DMS53 treated with DMSO at 0.1 percent for 48 hours (cell line): ENCODE data around the gene SLC37A1.

ENCODE experiments used
- DNase-seq: peaks from one replicate; lab custom pipeline; 2025; ENCODE audit not compliant: unreplicated experiment; lab: John Stamatoyannopoulos, UW

SLC37A1 gene

DNA sequence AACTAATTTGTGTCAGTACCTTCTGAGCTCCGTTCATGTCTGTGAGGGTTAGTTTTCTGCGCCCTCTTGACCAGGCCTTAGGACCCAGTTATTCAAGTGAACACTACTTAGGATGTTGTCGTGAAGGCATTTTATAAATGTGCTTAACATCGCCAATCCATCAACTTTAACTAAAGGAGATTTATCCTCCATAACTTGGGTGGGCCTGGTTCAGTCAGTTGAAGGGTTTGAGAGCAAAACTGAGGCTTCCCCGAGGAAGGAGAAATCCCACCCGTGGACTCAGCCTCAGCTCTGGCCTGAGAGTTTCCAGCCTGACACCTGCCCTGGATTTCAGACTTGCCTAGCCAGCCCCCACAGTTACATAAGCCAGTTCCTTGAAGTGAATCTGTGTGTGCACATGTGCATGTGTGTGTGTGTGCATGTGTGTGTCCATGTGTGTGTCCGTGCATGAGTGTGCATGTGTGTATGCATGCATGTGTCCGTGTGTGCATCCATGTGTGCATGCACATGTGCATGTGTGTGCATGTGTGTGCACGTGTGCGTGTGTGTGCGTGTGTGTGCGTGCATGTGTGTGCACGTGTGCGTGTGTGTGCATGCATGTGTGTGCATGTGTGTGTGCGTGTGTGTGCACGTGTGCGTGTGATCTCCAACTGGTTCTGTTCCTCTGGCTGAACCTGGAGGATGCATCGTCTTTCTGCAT is 77.7 kb downstream of the SLC37A1 start:
- DNase-seq = no peak

DNA sequence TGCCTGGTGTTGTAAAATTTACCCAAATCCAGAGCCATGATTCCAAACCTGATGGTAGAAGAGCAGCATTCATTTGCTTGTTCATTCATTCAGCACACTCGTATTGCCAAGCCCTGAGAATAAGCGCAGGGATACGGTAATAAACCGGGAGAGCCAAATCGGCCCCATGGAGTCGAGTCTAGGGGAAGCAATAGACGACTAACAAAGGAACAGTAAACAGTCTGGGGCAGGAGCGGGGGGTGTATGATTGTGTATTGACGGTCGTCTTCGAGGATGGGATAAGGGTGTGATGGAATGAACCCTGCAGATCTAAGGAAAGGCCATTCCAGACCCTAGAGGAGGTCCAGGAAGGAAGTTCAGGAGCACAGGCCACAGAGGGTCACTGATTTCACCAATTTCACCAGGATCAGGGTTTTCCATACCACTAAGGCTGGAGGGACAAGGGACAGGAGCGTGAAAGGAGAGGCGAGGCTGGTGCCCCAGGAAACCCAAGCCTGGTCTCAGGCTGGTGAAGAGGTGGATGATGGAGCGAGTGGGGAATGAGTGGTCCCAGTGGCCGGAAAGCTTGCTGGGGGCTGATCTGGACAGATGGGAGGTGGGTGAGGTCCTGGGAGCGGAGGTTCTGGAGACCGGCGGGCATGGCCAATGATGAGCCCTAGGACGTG is 78.6 kb downstream of the SLC37A1 start:
- DNase-seq = no peak

DNA sequence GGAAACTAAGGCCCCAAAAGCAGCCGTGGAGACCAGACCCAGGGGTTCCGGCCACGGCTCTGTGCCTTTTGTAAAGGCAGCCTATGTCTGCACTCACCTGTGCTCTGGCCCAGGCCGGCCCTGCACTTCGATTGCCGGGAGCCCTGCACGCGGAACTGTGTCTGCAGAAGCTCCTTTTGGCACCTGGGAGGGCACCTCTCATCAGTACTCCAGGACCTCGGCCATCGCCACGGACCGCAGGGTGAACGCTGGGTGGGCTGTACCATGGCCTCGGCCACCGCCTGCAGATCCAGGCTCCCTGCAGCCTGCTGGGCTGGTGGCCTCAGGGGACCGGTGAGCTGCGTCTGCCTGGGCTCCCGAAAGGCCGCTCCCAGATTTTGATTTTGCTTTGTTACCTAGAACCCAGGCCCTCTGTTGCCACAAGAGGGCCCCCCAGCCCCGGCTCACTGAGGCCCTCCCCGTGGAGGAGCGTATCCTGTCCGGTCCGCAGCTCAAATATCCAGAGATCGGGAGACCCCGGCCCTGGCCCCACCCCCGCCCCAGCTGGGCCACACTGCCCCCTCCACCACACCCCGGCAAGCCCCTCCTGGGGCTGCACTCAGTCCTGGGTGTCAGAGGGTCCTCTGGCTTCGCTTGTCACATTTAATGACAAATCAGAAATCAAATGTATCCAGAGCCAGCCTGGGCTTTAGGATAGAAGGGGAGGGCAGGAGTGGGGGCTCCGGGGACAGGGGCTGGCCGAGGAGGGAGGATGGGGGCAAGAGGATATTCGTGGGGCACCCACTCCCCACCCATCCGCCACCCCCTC is 79.6 kb downstream of the SLC37A1 start:
- DNase-seq = peak; percentile 17

DNA sequence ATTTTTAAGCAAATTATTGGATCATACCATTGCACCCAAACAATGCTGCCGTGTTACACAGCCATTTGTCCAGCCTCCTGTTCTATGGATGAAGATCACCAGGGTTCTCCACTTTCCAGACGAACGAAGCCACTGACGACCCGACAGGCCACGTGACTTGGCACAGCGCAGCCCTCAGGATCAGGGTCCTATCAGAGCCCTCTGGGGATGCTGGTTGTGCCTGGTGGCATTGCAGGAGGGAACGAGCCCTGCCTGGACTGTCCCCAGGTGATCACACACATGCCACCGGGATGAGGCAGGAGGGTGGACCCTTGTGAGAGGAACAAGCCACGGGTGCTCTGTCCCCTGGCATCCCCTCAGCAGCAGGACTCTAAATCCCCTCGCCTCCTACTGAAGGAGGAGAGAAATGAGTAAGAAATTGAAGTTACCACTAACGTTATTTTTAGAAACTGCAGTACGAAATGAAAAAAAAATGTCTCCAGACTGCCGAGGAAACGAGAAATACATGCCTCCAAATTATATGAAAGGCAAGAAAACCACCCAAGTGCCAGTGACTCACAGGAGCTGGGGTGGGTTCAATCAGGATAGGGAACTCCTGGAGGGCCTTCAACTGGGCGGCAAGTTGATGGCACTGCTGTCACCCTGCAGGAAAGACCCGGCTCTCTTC is 81.1 kb downstream of the SLC37A1 start:
- no peak for DNase-seq

DNA sequence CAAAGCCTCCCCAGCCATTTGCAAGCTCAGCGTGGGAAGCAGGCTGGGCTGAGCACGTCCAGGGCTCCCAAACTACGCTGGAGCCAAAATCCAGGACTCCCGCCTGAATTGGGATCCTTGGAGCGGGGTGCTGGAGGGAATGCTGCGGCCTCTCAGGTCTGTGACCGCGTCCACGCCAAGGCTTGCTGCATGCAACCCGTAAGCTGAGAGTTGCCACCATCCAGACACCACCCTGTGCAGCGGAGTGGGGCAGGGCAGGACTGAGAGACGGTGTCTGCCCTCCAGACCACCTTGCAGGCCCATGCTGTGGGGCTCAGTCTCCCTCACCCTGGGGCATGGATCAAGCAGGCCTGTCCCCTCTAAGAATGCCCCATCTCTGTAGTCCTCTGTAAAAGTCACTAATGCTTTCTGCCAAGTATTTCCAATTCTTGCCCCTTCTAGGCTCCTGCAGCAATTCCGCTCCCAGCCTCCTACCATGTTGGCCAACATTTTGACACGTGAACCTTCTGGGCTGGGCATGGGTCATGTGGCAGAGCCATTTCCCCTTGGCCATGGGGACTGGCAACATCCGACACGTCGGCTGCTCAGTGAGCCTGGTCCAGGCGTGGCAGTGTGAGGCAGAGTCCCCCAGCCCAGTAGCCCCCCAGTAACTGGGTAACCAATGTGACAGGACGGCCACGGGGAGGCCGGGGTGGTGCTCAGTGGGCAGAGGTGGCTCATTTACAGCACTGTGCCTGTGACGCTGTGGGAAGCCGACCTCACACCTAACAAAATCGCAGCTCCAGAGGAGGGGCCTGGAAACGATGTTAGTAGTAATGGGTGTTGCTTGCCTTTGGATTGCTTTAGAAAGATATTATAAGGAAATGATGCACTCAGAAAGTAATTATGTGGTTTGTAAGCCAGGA is 81.9 kb downstream of the SLC37A1 start:
- no peak for DNase-seq

DNA sequence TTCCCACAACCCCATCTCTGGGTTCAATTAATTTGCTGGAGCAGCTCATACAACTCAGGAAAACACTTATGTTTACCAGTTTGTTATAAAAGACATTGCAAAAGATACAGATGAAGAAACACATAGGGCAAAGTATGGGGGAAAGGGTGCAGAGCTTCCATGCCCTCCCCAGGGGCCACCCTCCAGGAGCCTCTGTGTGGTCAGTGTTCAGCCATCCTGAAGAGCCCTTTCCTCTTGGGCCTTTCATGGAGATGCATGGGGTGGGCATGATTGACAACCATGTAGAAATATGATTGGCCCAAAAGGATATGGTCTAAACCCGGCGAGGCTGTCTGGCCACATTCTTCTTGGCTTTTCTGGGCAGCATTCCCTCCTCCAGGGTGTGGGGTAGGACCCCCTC is 83.0 kb downstream of the SLC37A1 start:
- DNase-seq = no peak

DNA sequence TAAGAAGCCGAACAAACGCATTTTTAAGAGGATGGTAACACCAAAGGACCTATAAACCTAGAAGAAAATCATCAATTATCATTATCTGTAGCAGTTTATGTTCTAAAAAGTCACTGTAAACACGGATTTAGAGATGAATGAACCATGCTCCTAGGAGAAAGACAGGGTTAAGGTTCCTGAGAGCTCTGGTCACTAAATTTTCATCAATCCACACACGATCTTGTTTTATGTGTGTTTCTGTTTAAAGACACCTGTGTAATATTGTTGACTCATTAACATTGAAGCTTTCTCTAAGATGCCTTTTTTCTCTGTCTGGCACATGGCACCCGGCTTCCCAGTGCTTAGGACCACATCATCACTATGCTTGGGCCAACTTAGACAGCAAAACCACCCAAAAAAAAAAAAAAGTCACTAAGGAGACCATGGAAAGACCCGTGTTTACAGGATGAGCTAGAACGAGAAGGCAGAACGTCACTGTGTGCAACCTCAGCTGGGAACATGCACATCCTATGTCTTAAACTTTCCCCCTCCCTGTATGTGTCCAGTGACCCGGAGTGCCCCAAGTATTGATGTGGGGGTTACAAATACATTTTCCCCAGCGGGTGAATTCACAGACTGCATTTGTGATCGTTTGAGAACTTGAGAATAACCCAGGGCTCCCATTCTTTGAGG is 84.0 kb downstream of the SLC37A1 start:
- DNase-seq = no peak

DNA sequence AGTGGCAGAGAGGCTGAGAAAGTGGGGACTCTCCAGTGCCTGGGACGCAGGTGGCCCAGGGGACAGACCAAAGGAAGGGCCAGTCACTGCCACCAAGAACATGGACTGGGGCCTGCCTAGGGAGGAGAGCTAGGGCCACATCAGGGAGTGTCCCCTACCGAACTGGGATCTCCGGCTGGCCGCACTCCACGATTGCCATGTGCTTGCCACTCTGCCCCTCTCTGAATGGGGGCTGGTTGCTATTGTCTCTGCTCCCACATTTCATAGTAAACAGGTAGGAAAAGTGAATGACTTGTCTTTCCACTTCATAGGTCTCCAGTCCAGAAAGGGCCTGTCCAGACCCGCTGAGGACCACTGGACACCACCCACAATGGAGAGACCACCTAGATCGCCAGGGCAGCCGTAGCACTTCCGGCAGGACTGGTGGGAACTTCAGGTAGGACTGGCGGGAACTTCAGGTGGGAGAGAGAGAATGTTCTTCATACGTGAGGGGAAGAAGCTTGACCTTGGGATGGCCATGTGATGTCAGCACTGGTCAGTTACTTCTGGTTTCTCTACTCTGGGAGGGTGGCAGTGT is 84.6 kb downstream of the SLC37A1 start:
- no peak for DNase-seq

DNA sequence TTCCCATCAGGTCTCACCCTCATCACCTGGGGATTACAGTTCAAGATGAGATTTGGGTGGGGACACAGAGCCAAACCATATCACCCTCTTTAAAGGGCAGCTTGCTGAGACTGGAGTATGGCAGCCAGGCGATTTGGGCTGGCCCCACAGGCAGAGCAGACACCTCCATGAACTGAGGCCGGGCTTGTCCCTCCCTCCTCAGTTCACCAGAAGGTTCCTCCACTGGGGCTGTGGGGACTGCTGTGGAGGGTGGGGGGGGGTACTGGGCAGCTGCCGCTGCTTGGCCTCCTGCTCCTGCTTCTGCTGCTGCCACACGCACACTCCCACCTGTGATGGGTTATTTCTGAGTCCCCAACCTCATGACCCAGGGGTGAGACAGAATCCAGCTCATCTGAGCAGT is 85.8 kb downstream of the SLC37A1 start:
- DNase-seq = no peak

DNA sequence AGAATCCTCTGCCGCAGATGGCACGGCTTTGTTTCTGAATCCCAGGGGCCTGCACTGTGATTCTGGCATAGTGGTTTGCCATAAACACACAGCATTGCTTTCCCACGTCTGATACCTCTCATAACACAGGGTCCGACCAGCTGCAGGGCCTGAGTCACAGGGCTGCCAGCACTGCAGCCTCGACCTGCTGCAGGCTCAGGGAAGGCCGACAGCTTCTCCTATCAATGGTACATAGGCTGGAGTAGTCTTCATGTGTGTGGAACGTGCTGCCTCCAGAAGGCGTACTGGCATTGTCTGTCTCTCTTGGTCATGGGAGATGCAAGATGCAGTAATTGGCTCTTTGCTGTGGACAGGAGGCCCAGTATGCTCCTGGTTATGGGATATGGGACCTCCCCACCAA is 86.3 kb downstream of the SLC37A1 start:
- no peak for DNase-seq

DNA sequence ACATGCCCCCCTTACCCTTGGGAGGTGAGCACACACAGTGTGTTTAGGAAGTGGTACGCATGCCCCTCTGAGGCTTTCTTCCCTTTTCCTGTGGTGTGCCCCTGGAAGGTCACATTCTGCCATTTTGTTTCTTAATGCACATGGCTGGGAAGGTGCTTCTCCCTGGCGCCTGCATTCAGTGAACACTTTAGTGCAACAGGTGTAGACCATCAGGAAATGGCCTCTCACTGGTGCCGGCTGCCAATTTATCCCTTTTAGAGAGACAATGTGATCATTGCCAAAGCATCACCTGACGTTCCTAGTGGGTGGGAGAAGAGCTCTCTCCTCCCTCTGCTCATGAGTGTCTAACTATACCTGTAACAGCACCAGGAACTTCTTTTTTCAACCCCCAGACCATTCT is 88.0 kb downstream of the SLC37A1 start:
- no peak for DNase-seq

DNA sequence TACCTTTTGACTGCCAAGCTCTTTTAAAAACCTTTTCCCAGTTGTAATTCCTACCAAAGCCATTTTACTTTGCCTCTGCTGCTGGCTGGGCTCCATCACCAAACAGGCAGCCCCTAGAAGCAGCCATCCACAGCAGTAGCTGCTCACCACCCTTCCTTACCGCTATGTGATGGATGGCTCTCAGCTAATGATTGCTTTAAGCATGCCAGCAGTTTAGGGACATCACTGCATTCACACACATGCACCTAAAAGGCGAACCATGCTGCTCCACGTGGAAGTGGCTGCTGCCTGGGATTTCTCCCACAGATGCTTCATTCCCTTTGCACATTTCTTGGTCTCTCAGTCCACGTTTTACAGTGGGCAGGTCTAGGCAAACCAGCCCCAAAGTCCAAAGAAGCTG is 93.5 kb downstream of the SLC37A1 start:
- no peak for DNase-seq

DNA sequence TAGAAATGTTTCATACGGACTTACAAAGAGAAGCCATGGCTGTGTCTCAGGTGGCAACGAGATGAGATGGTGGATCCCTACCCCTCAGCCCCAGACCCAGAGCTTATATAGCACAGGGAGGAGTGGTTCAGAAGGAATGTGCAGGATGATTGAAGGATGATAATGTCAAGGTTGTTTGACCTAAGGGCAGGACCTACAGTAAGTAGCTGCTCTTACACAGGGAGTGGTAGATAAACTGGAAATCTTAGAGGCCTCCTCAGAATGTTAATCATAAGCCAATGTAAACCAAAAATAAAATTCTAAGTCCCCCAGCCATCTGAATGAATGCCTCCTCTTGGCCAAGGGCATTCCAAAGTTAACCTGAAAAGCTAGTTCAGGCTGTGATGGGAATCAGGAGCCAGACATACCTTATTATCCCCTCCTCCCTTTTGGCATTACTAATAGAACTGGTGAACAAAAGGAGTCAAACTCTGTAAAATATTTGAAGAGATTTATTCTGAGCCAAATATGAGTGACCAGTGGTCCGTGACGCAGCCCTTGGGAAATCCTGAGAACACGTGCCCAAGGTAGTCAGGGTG is 94.0 kb downstream of the SLC37A1 start:
- no peak for DNase-seq

DNA sequence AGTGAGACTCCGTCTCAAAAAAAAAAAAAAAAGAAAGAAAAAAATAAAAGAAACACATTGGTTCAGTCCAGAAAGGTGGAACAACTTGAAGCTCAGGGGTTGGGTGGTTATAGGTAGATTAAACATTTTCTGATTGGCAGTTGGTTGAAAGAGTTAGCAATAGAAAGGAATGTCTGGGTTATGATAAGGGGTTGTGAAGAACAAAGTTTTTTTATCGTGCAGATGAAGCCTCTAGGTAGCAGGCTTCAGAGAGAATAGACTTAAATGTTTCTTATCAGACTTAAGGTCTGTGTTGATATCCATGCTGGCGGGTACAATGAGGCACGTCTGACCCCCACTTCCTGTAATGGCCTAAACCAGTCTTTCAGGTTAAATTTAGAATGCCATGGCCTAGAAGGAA is 94.8 kb downstream of the SLC37A1 start:
- DNase-seq = no peak

DNA sequence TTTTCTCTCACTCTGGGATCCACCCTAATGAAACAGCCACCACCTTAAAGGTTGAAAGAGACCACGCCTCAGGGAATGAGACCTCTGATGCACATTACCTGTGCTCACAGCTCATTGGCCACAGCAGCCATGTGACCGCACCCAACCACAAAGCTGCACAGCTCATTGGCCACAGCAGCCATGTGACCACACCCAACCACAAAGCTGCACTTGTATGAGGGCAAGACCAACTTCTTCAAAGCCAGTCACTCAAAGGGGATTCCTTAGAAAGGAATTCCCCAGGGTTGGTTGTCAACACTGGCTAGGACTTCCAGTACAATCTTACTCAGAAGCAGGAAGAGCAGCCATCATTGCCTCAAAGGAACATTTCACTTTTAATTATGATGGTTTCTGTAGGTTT is 96.2 kb downstream of the SLC37A1 start:
- no peak for DNase-seq

DNA sequence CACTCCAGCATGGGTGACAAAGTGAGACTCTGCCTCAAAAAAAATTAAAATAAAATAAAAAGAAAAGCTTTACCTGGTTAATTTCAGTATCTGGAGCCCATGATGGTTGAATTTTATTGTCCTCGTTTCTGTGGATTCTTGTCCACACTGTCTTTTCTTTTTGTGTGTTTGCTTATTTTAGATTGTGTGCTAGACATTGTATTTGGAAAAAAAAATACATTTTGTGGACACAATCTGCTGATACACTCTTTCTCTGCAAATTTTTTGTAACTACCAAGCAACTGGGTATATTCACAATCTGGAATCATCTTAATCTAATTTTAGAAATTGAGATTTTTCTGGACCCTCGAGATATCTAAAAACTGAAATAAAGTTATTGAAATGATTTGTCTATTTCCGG is 98.2 kb downstream of the SLC37A1 start:
- no peak for DNase-seq

DNA sequence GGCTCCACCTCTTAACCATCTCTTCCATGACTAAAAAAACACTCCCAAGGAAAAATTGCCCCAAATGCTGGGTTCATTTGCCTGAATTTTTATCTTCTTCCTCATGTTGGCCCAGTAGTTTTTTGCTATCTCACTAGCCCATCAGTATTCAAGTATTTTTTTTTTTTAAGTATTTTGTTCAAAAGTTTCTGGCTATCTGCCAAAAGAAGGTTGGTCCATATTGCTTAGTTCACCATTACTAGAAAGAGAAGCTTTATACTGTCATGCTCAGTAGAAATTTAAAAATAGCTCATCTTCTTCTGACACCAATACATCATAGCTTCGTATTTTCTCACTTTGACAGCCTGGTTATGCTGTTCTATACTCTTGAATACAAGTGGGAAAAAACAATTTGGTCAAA is 98.7 kb downstream of the SLC37A1 start:
- no peak for DNase-seq

DNA sequence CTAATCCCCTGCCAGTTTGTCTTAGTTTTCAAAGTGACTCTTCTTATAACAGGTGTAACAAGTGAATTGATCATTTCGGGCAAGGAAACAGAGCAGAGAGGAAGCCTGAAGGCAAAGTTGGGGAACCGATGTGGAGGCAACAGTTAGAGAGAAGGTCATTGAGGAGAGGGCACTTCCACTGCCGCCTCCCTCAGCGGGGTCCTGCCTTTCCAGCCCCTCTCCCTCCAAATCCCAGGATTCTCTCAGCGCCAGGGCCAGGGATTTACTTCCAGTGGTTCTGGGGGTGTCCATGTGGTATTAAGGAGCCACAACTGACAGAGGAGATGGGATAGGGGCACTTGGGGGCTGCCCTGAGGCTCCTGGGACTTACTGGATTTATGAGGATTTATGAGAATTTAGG is 100.1 kb downstream of the SLC37A1 start:
- DNase-seq = no peak

DNA sequence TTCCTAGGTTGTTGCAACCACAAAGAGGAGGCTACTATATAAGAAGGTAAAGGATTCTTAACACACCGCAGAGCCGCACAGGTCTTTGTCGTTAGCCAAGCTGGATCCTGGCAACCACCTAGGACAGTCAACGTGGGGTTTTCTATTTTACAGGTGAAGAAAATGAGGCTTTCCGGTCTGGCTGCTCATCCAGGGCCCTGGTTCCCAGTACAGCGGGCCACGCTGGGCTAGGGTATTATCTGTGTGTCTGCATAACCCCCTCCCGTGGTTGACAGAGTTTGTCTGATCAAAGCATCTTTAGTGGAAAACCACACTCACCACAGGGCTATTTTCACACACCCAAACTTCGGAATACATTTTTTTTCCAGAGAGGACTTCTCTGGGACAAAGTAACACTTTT is 100.7 kb downstream of the SLC37A1 start:
- no peak for DNase-seq
